A549 (cell line): Measurements from ENCODE around the gene MIPOL1.

Experiments
- EHMT2 ChIP-seq: fragments of 200-600 bp; sonication (generic); IDR thresholded peaks from 2 replicates; pipeline ENCODE4 v1.6.1; 2016; ENCODE audit warnings: antibody characterized with exemption, low read depth, mild to moderate bottlenecking, moderate library complexity
- EP300 ChIP-seq, 2 experiments: fragments of >200 bp; sonication (Bioruptor Twin); formaldehyde crosslinking; IDR thresholded peaks; 2 replicates in 1 of 2; 3 replicates in 1 of 2; pipeline ENCODE4 v1.6.1; 2016 to 2017
- ESRRA ChIP-seq: fragments of 150-350 bp; IDR thresholded peaks from 2 replicates; pipeline ENCODE4 v1.6.1; 2014; ENCODE audit warnings: mild to moderate bottlenecking, low read length, borderline replicate concordance
- POLR2A ChIP-seq: IDR thresholded peaks from 2 replicates; pipeline ENCODE4 v1.6.1; 2012; ENCODE audit warnings: mild to moderate bottlenecking, low read length
- RFX5 ChIP-seq: fragments of 450-650 bp; IDR thresholded peaks from 2 replicates; pipeline ENCODE4 v1.7.1; 2014; ENCODE audit warnings: antibody characterized with exemption, mild to moderate bottlenecking, moderate library complexity
- SMC3 ChIP-seq: fragments of >200 bp; sonication (Bioruptor Twin); formaldehyde crosslinking; IDR thresholded peaks from 3 replicates; pipeline ENCODE4 v1.6.1; 2018; ENCODE audit warnings: inconsistent platforms
- TF ChIP-seq, protein P1 (sequence below): fragments of >200 bp; sonication (Bioruptor Twin); formaldehyde crosslinking; IDR thresholded peaks from 3 replicates; pipeline ENCODE4 v1.5.1; 2016
- TF ChIP-seq, protein P2 (sequence below): IDR thresholded peaks from 2 replicates; pipeline ENCODE4 v1.6.1; 2012

DNA sequence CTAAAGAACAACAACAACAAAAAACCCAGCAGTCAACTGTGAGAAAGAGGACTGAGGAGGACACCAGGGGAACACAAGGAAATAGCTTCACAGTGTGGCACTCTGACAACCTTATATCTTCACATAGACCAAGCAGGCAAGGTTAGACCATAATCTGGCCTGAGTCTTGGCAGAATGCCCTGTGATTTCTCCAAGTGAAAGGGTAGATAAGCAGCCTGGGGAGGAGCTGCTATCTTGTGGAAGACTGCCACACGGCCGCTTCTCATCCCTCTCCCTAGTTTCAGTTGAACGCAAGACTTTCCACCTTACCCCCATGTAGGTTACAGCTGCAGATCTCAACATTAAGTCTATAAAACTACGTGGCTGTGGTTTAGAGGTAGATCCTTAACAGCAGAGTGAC lies 29.0 kb upstream of the MIPOL1 start:
- TF ChIP-seq, protein P1, sequence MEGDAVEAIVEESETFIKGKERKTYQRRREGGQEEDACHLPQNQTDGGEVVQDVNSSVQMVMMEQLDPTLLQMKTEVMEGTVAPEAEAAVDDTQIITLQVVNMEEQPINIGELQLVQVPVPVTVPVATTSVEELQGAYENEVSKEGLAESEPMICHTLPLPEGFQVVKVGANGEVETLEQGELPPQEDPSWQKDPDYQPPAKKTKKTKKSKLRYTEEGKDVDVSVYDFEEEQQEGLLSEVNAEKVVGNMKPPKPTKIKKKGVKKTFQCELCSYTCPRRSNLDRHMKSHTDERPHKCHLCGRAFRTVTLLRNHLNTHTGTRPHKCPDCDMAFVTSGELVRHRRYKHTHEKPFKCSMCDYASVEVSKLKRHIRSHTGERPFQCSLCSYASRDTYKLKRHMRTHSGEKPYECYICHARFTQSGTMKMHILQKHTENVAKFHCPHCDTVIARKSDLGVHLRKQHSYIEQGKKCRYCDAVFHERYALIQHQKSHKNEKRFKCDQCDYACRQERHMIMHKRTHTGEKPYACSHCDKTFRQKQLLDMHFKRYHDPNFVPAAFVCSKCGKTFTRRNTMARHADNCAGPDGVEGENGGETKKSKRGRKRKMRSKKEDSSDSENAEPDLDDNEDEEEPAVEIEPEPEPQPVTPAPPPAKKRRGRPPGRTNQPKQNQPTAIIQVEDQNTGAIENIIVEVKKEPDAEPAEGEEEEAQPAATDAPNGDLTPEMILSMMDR, result no peak
- TF ChIP-seq, protein P2, sequence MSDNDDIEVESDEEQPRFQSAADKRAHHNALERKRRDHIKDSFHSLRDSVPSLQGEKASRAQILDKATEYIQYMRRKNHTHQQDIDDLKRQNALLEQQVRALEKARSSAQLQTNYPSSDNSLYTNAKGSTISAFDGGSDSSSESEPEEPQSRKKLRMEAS, result no peak
- no peak for TF ChIP-seq RFX5
- TF ChIP-seq SMC3, result no peak
- TF ChIP-seq EHMT2, result no peak
- no peak for TF ChIP-seq EP300 (IDR thresholded peaks at IDR 0.05)
- TF ChIP-seq POLR2A, result no peak
- TF ChIP-seq ESRRA, result no peak
